HEK293 (cell line): ENCODE measurements around the gene PUM2.

ENCODE experiments used
- ATF2 ChIP-seq: fragments of 450-650 bp; formaldehyde crosslinking; IDR thresholded peaks from 2 replicates; pipeline ENCODE4 v1.5.1; 2016; ENCODE audit warnings: missing biosample characterization, missing genetic modification characterization, low read depth
- CTCF ChIP-seq: fragments of 450-650 bp; formaldehyde crosslinking; IDR thresholded peaks from 2 replicates; pipeline ENCODE4 v1.5.1; 2016; ENCODE audit warnings: missing biosample characterization, missing genetic modification characterization
- ZNF747 ChIP-seq: fragments of 450-650 bp; formaldehyde crosslinking; IDR thresholded peaks from 2 replicates; pipeline ENCODE4 v1.5.1; 2016; ENCODE audit warnings: missing biosample characterization, missing genetic modification characterization

GRCh38 chr2:20333738-20334137, 16.9 kb downstream of the PUM2 start:
- TF ChIP-seq ZNF747 (tag by site-specific recombination) (no peak), ATF2 (tag by site-specific recombination) (no peak), CTCF (tag by site-specific recombination) (no peak)
